NCI-H2196 treated with DMSO at 0.1 percent for 48 hours (cell line): Measurements from ENCODE around the gene DAB2.

ENCODE experiments used
- DNase-seq: peaks from one replicate; lab custom pipeline; 2025; ENCODE audit not compliant: unreplicated experiment; lab: John Stamatoyannopoulos, UW

The DAB2 gene

GRCh38 chr5:39390945-39391344 lies 33.8 kb downstream of the DAB2 start:
- no peak for DNase-seq

DNA sequence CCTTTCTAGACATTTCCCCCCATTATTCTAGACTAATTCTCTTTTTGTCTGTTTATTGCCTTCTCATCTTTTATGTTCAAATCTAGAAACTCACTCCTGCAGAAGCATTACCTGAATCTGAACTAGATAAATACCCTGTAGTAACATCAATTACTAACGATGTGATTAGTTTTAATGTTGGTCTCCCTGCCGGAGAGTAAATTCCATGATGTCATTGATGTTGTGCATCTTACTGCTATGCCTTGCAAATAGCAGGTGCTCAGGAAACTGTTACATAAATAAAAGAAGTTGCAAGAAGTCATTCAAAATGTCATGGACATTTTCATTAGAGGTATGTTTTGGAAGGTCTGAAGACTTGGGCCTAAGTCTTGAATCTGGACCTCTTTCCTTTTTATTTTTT lies 37.5 kb downstream of the DAB2 start:
- no peak for DNase-seq

DNA sequence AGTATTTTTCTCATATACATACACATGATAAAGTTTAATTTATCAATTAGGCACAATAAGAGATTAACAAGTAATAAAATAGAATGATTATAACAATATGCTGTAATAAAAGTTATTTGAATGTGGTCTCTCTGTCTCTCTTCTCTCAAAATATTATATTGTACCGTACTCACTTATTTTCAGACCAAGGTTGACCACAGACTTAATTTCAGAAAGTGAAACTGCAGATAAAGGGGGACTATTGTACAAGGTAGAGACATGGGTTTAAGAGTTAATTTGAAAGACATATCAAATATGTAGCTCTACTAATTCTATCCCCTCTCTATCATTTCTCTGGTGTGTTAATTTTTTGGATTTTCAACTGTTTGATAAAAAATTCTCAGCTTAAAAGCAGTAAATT lies 40.5 kb downstream of the DAB2 start:
- no peak for DNase-seq

- DNase-seq, result no peak
Observed at GRCh38 chr5:39381376-39381775, 43.4 kb downstream of the DAB2 start.

- no peak for DNase-seq
Observed at GRCh38 chr5:39379693-39380092, 45.1 kb downstream of the DAB2 start.

DNA sequence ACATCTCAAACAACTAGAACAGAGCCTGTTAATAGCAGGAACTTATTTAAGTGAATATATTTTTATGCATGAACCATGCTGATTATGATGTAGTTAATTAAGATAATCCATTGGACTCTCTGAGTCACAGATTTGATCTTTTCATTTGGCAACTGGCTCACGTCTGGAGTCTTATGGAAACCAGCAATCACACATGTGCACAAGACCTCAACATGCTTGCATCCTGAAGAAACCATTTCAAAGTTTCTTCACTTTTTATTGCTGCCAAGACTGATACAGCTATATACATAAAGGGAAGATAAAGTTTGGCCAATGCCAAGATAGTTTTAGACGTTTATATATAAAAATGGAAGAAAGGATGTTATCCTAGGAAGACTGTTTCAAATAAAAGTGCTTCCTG lies 47.2 kb downstream of the DAB2 start:
- DNase-seq, result no peak

DNA sequence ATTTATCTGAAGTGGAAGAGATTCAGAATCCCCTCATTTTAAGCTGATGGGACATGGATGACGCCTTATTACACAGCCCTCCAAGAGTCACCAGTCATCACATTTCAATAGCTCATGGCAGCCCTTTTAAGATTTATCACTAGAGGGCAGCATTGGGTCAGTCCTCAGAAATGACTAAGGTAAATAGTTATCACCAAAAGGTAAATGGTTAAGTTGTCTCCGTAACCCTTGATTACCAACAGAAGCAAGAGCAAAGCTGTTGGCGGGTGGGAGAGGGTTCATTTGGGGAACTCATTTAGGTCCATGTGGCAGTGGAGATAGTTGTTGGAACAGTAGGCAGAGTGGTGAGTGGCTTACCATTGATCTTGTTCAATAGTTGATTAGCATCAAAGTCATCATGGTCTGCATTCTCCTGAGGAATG lies 48.5 kb downstream of the DAB2 start:
- DNase-seq, result no peak

- DNase-seq, result no peak
Observed at GRCh38 chr5:39373791-39374190, 51.0 kb downstream of the DAB2 start.

GRCh38 chr5:39371367-39371635 lies 53.5 kb downstream of the DAB2 start:
- DNase-seq, result no peak

DNA sequence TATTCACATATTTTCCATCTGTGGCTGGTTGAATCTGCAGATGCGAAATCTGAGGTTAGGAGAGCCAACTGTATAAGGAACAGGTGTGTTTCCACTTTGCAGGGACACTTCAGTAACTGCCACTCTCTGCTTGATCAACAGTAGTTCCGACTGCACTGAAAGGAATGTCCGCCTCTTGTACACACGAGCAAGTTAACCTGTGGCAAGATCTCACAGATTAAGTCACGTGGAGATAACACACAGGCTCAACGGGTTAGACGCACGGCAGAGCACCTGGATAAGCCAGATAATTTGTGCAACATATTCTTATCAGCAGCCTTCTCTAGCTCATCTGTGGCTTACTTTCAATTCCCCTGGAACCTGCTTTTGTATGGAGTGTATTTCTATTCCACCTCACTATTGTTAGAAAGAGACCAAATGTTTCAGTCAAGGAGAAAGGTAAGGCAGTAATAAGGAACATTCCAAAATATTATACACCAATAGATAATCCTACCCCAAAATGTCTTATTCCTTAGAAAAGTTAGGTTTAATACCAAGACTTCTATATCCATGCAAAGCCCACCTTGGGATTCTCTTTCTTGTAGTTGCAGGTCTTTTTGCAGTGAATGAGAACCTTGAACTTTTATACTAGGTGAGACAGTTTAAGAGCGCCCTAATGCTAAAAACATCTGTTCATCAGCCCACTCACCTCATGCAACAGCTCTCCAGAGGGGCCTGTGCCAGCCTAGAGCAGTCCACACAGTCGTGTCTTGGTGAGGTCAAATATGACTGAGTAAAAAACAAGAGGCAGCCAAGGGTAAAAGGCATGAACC lies 54.0 kb downstream of the DAB2 start:
- no peak for DNase-seq

GRCh38 chr5:39369123-39369815 lies 55.5 kb downstream of the DAB2 start:
- DNase-seq, result no peak

- no peak for DNase-seq
Observed at GRCh38 chr5:39368116-39368515, 56.7 kb downstream of the DAB2 start.

GRCh38 chr5:39367711-39368110 lies 57.1 kb downstream of the DAB2 start:
- no peak for DNase-seq

DNA sequence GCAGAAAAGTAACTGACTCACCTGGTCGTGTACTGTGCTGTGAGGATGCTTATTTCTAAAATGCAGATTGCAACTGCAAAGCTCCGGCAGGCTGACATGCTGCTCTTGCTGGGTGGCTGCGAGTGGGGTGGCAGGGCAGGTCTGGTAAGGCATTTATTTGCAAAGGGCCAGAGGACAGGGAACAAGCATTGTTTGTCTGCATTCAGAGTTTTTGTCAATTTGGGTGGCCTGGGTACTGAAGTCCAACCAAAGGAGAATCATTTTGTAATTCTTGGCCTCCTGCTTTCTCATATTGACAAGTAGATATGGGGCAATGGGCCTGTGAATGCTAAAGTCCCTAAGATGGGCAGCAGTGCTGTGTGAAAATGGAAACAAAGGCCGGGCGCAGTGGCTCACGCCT lies 60.4 kb downstream of the DAB2 start, which contains the start of gene C9:
Gene C9, minus strand, starts transcription at position 129 of the 400 bp plus-strand sequence. Its CDS starts 31 bp downstream, at position 98.
- no peak for DNase-seq

DNA sequence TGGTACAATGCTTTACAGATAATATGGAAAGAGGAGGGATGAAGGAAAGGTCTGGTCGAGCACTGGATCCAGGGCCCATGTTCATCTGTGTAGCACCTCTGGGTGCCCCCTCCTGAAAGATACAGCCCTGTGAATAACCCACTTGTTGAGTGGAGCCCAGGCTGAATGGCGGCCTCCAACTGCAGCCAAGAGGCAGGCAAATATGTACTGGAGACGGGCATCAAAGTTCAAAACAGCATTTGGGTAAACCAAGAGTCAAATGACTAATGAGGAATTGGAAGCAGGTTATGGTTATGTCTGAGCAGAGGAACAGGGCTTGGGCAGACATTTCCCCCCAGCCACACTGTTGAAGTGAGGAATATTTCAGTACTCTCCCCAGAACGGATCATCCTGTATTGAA lies 61.6 kb downstream of the DAB2 start:
- no peak for DNase-seq

- DNase-seq, result no peak
Observed at GRCh38 chr5:39362646-39363045, 62.1 kb downstream of the DAB2 start.

- no peak for DNase-seq
Observed at GRCh38 chr5:39361306-39361705, 63.5 kb downstream of the DAB2 start.

DNA sequence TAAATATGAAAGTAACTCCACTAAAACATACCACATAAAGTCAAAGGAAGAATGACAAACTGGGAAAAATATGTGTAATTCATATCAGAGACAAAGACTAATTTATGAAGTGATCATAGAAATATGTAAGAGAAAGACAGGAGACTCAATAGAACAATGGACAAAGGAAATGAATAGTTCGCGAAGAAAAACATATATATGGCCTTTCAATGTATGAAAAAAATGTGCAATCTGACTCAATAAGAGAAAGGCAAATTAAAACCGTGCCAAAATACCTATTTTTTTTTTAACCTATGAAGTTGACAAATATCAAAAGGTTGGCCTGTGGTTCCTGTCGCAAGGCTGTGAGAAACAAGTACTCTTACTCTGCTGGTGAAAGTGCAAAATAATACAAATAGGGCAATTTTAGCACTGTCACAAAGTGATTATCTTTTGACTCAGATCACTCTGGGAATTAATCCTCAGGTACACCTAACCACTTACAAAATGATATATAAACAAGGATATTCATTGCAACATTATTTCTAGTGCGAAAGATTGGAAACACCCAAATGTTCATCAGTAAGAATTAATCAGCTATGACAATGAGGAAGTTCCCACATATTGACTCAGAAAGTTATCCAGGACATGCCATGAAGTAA lies 64.2 kb downstream of the DAB2 start:
- no peak for DNase-seq

DNA sequence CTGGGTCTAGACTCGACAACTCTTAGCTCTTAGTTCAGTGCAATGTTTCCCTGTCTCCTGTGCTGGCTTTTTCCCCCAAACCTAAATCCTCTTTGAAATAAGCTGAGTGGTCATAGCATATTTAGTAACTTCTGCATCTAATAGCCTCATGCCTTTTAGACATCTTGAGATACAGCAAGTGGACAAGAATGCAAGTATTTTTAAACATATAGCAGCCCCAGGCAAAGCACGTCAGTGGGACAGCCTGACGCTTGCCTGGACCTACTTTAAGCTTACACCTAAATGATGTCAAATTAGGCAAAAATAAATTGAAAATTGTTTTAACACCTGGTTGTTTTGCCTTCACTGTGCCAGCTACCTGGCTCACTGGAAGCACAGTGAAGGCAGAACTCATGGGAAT lies 68.5 kb downstream of the DAB2 start:
- no peak for DNase-seq

- no peak for DNase-seq
Observed at GRCh38 chr5:39355324-39355723, 69.5 kb downstream of the DAB2 start.

GRCh38 chr5:39353717-39354399 lies 70.9 kb downstream of the DAB2 start:
- no peak for DNase-seq

GRCh38 chr5:39352951-39353350 lies 71.8 kb downstream of the DAB2 start:
- no peak for DNase-seq
